Cardiac septum (tissue), 1 donor: ENCODE measurements around the gene MTF2. TPM values are rescaled to one million over a fixed set of nuclear protein-coding genes. Genes with fewer than 3 reads are reported as not detected.

Experiments
- DNase-seq: peaks from one replicate; pipeline ENCODE4 v3.0.0-alpha.2; 2020; ENCODE audit warnings: low spot score
- intact Hi-C: fragments of 100-400 bp; cut with DNase I; formaldehyde crosslinking; loops from one replicate; pipeline ENCODE4 v1.14.0; 2022
- total RNA-seq: library from RNA; stranded (reverse); fragmentation: NEBNext Ultra II Directional; extraction: Animal tissue kit (Norgen Biotek cat#: 25700); gene quantifications from one replicate; pipeline ENCODE4 v1.2.1, GENCODE V29; 2021
- donor health status: DM: no; HTN: no; CAD: no.

MTF2 gene
- total RNA-seq, 1 donor from 2014 or later, result 7.0 TPM

GRCh38 chr1:93080179-93080823 lies 1.2 kb downstream of the MTF2 start:
- intact Hi-C loops, result no loop called here
- DNase-seq, result no peak

- intact Hi-C loops, result no loop called here
- no peak for DNase-seq
Observed at GRCh38 chr1:93081716-93082115, 2.6 kb downstream of the MTF2 start.

- intact Hi-C loops, result no loop called here
- no peak for DNase-seq
Observed at GRCh38 chr1:93082313-93082712, 3.2 kb downstream of the MTF2 start.

- no peak for DNase-seq
- intact Hi-C loops, result no loop called here
Observed at GRCh38 chr1:93083979-93084378, 4.9 kb downstream of the MTF2 start.

- intact Hi-C loops, result no loop called here
- DNase-seq, result no peak
Observed at GRCh38 chr1:93087532-93087931, 8.4 kb downstream of the MTF2 start.

GRCh38 chr1:93093332-93094006 lies 14.4 kb downstream of the MTF2 start:
- intact Hi-C loops, result no loop called here
- no peak for DNase-seq

GRCh38 chr1:93095804-93096585 lies 16.9 kb downstream of the MTF2 start:
- no peak for DNase-seq
- intact Hi-C loops, result no loop called here

GRCh38 chr1:93102142-93102541 lies 23.1 kb downstream of the MTF2 start:
- no peak for DNase-seq
- intact Hi-C loops, result no loop called here

- intact Hi-C loops, result no loop called here
- no peak for DNase-seq
Observed at GRCh38 chr1:93106226-93106625, 27.1 kb downstream of the MTF2 start.

GRCh38 chr1:93107395-93107794 lies 28.3 kb downstream of the MTF2 start:
- intact Hi-C loops, result no loop called here
- no peak for DNase-seq

GRCh38 chr1:93108335-93108734 lies 29.3 kb downstream of the MTF2 start:
- intact Hi-C loops, result no loop called here
- DNase-seq, result no peak

GRCh38 chr1:93109578-93109977 lies 30.5 kb downstream of the MTF2 start:
- DNase-seq, result no peak
- intact Hi-C loops, result no loop called here

- no peak for DNase-seq
- intact Hi-C loops, result no loop called here
Observed at GRCh38 chr1:93111065-93111464, 32.0 kb downstream of the MTF2 start.

- DNase-seq, result no peak
- intact Hi-C loops, result no loop called here
Observed at GRCh38 chr1:93111561-93111960, 32.5 kb downstream of the MTF2 start.

- intact Hi-C loops, result no loop called here
- no peak for DNase-seq
Observed at GRCh38 chr1:93113127-93113526, 34.0 kb downstream of the MTF2 start.

GRCh38 chr1:93114391-93114790 lies 35.3 kb downstream of the MTF2 start:
- intact Hi-C loops, result no loop called here
- DNase-seq, result no peak

GRCh38 chr1:93120614-93121013 lies 41.5 kb downstream of the MTF2 start:
- DNase-seq, result no peak
- intact Hi-C loops, result no loop called here

- intact Hi-C loops, result no loop called here
Observed at GRCh38 chr1:93123201-93123783, 44.2 kb downstream of the MTF2 start.

GRCh38 chr1:93124556-93125355 lies 45.7 kb downstream of the MTF2 start:
- intact Hi-C loops, result no loop called here
- DNase-seq, result no peak

More at GRCh38 chr1:93123201-93123783, 44.2 kb downstream of the MTF2 start:
- no peak for DNase-seq
